H9 (cell line): ENCODE data around the gene NUP133. TPM values are rescaled to one million over a fixed set of nuclear protein-coding genes. Genes with fewer than 3 reads are reported as not detected.

Experiments
- DNase-seq: peaks from one replicate; pipeline ENCODE4 v3.0.0-alpha.2; 2017
- H2AFZ ChIP-seq: one replicate; pipeline ENCODE4 v1.6.1; 2013; ENCODE audit warnings: mild to moderate bottlenecking, low read length, control low read depth, moderate library complexity
- H2AK5ac ChIP-seq: 2 replicates; pipeline ENCODE4 v1.6.1; 2013; ENCODE audit warnings: low read length, control low read depth, mixed read lengths; ENCODE audit not compliant: insufficient read length
- H2BK120ac ChIP-seq: one replicate; pipeline ENCODE4 v1.6.1; 2013; ENCODE audit warnings: low read depth, mild to moderate bottlenecking, low read length, control low read depth, inconsistent platforms; ENCODE audit not compliant: poor library complexity, severe bottlenecking
- H2BK12ac ChIP-seq: 2 replicates; pipeline ENCODE4 v1.6.1; 2013; ENCODE audit warnings: low read length, control low read depth, mixed read lengths, low read depth; ENCODE audit not compliant: insufficient read length
- H2BK15ac ChIP-seq: 2 replicates; pipeline ENCODE4 v1.6.1; 2013; ENCODE audit warnings: low read depth, low read length, control low read depth
- H2BK20ac ChIP-seq: one replicate; pipeline ENCODE4 v1.6.1; 2013; ENCODE audit warnings: low read depth, mild to moderate bottlenecking, low read length, control low read depth, inconsistent platforms; ENCODE audit not compliant: poor library complexity, severe bottlenecking
- H2BK5ac ChIP-seq: 2 replicates; pipeline ENCODE4 v1.6.1; 2013; ENCODE audit warnings: low read length, control low read depth, mixed read lengths; ENCODE audit not compliant: insufficient read length
- H3K14ac ChIP-seq: 2 replicates; pipeline ENCODE4 v1.6.1; 2013; ENCODE audit warnings: low read length, control low read depth; ENCODE audit not compliant: insufficient read depth
- H3K18ac ChIP-seq: 2 replicates; pipeline ENCODE4 v1.6.1; 2013; ENCODE audit warnings: low read depth, mild to moderate bottlenecking, mixed read lengths, low read length, control low read depth; ENCODE audit not compliant: insufficient read length
- H3K23ac ChIP-seq: 2 replicates; pipeline ENCODE4 v1.6.1; 2013; ENCODE audit warnings: low read length, control low read depth, mixed read lengths, low read depth; ENCODE audit not compliant: insufficient read length
- H3K23me2 ChIP-seq: 2 replicates; pipeline ENCODE4 v1.6.1; 2013; ENCODE audit warnings: low read depth, mild to moderate bottlenecking, mixed read lengths, low read length, control low read depth; ENCODE audit not compliant: insufficient read length, poor library complexity, severe bottlenecking
- H3K27ac ChIP-seq: 2 replicates; pipeline ENCODE4 v1.5.1; 2013; ENCODE audit warnings: low read length, control low read depth, mixed read lengths, low read depth; ENCODE audit not compliant: insufficient read length
- H3K27me3 ChIP-seq: 2 replicates; pipeline ENCODE4 v1.6.1; 2013; ENCODE audit warnings: low read length, control low read depth, inconsistent platforms; ENCODE audit not compliant: insufficient read depth
- H3K4ac ChIP-seq: 2 replicates; pipeline ENCODE4 v1.6.1; 2013; ENCODE audit warnings: low read depth, mild to moderate bottlenecking, control low read depth, inconsistent platforms, low read length, moderate library complexity
- H3K4me1 ChIP-seq: 2 replicates; pipeline ENCODE4 v1.6.1; 2013; ENCODE audit warnings: low read length, control low read depth, inconsistent platforms; ENCODE audit not compliant: insufficient read depth
- H3K4me2 ChIP-seq: 2 replicates; pipeline ENCODE4 v1.6.1; 2013; ENCODE audit warnings: low read length, control low read depth, mixed read lengths; ENCODE audit not compliant: insufficient read length, insufficient read depth
- H3K56ac ChIP-seq: 2 replicates; pipeline ENCODE4 v1.6.1; 2013; ENCODE audit warnings: low read depth, mild to moderate bottlenecking, mixed read lengths, low read length, control low read depth; ENCODE audit not compliant: insufficient read length
- H3K79me1 ChIP-seq: 2 replicates; pipeline ENCODE4 v1.6.1; 2013; ENCODE audit warnings: low read depth, mild to moderate bottlenecking, moderate library complexity, low read length, control low read depth, inconsistent platforms; ENCODE audit not compliant: insufficient read depth, poor library complexity, severe bottlenecking
- H3K79me2 ChIP-seq: 2 replicates; pipeline ENCODE4 v1.6.1; 2013; ENCODE audit warnings: low read length, control low read depth, inconsistent platforms; ENCODE audit not compliant: insufficient read depth
- H3K9ac ChIP-seq: 2 replicates; pipeline ENCODE4 v1.6.1; 2013; ENCODE audit warnings: low read length, control low read depth, mixed read lengths; ENCODE audit not compliant: insufficient read length; ENCODE audit errors: extremely low read depth
- H3K9me3 ChIP-seq: one replicate; pipeline ENCODE4 v1.6.1; 2013; ENCODE audit warnings: low read depth, low read length, inconsistent platforms; ENCODE audit not compliant: control insufficient read depth
- H3T11ph ChIP-seq: one replicate; pipeline ENCODE4 v1.6.1; 2013; ENCODE audit warnings: mild to moderate bottlenecking, low read length, control low read depth, inconsistent platforms
- H4K20me1 ChIP-seq: one replicate; pipeline ENCODE4 v1.6.1; 2013; ENCODE audit not compliant: control insufficient read depth, insufficient read length, insufficient read depth
- H4K5ac ChIP-seq: 2 replicates; pipeline ENCODE4 v1.6.1; 2013; ENCODE audit warnings: low read depth, mild to moderate bottlenecking, mixed read lengths, low read length, control low read depth; ENCODE audit not compliant: insufficient read length
- H4K8ac ChIP-seq: replicated peaks from 2 replicates; pipeline ENCODE4 v1.6.1; 2013; ENCODE audit warnings: low read length, control low read depth, mixed read lengths, low read depth; ENCODE audit not compliant: insufficient read length
- H4K91ac ChIP-seq: 2 replicates; pipeline ENCODE4 v1.6.1; 2013; ENCODE audit warnings: low read depth, mild to moderate bottlenecking, moderate library complexity, mixed read lengths, low read length, control low read depth; ENCODE audit not compliant: insufficient read length
- H3K27ac Mint-ChIP-seq, 3 experiments: 2 replicates in 2 of 3; 3 replicates in 1 of 3; pipeline ENCODE4 v1.8.0; 2020 to 2021; ENCODE audit warnings: mixed read lengths in 3 of 3, mild to moderate bottlenecking in 1 of 3, moderate library complexity in 1 of 3
- H3K27me3 Mint-ChIP-seq: 2 replicates; pipeline ENCODE4 v1.8.0; 2021; ENCODE audit warnings: low read depth, mild to moderate bottlenecking, moderate library complexity, mixed read lengths
- H3K36me3 Mint-ChIP-seq, 3 experiments: 2 replicates in 2 of 3; 3 replicates in 1 of 3; pipeline ENCODE4 v1.8.0; 2020 to 2021; ENCODE audit warnings: low read depth in 3 of 3, mixed read lengths in 3 of 3; ENCODE audit not compliant: insufficient read depth in 1 of 3
- H3K4me1 Mint-ChIP-seq, 2 experiments: 2 replicates each; pipeline ENCODE4 v1.8.0; 2020; ENCODE audit warnings: mixed read lengths in 2 of 2
- H3K4me3 Mint-ChIP-seq, 2 experiments: 2 replicates in 1 of 2; 3 replicates in 1 of 2; pipeline ENCODE4 v1.8.0; 2020 to 2021; ENCODE audit warnings: mild to moderate bottlenecking in 2 of 2, mixed read lengths in 2 of 2, moderate library complexity in 1 of 2
- H3K9me3 Mint-ChIP-seq, 2 experiments: 2 replicates in 1 of 2; 3 replicates in 1 of 2; pipeline ENCODE4 v1.8.0; 2020; ENCODE audit warnings: mild to moderate bottlenecking in 2 of 2, mixed read lengths in 2 of 2, moderate library complexity in 1 of 2
- CTCF ChIP-seq: fragments of 200-600 bp; sonication (generic); conservative IDR thresholded peaks from 3 replicates; pipeline ENCODE4 v1.8.0; 2021; ENCODE audit warnings: antibody characterized with exemption, mild to moderate bottlenecking
- WGBS: extraction: QIAGEN DNeasy Blood & Tissue Kit; methylation state at CpG from one replicate; pipeline ENCODE4 v1.1.7; 2013; ENCODE audit warnings: missing lambda C conversion rate, low lambda C conversion rate, mixed read lengths; ENCODE audit not compliant: insufficient read length; ENCODE audit errors: extremely low coverage; 5-methylcytosine and 5-hydroxymethylcytosine counted together
- total RNA-seq: library from RNA; stranded (reverse); gene quantifications from 2 replicates; pipeline ENCODE4 v1.2.1, GENCODE V29; 2021

Gene NUP133
- total RNA-seq, 1 experiment from 2014 or later: 71.3 TPM

DNA sequence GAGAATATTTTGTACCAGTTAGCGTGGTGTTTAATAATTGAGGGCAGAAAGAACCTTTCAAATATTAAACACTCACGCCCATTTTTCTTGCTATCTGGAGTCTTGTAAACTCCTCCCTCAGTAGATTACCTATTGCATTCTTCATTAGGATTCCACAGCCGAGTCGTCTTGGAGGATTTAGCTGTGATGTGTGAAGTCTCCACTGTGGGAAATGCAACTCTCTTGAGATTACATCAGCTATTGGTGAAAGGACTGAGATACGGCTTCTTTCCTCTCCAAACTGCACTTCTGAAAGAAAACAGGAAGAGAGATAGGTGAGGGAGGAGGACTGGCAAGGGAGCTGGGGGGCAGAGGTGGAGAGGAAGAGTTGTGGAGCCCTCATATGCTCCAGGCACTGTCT is 110.4 kb downstream of the NUP133 start:
- Mint-ChIP-seq H3K9me3 (peaks cover 0 to 3% of the 10 kb centered on the region in 2 experiments; a peak in 1 of 5 replicates), H3K36me3 (no peaks in the 10 kb centered on the region; a peak in 1 of 7 replicates), H3K4me3 (no peak overlapping the region), H3K27ac (no peak overlapping the region), H3K4me1 (peaks cover 12% of the 10 kb centered on the region in 2 experiments), H3K27me3 (peaks cover 46% of the 10 kb centered on the region)
- no peak overlapping the region for H3K4me2 ChIP-seq
- no peak overlapping the region for H3K56ac ChIP-seq
- no peaks in the 10 kb centered on the region for H3K9me3 ChIP-seq
- no peak overlapping the region for H2BK15ac ChIP-seq
- DNase-seq: no peak
- no peak overlapping the region for H2BK120ac ChIP-seq
- no peaks in the 10 kb centered on the region for H3K79me2 ChIP-seq
- no peak overlapping the region for H3T11ph ChIP-seq
- no peak overlapping the region for H3K27ac ChIP-seq
- H3K4me1 ChIP-seq: peaks cover 6% of the 10 kb centered on the region; the same call in 1 of the 2 replicates
- H3K23ac ChIP-seq: no peak overlapping the region
- H3K27me3 ChIP-seq: no peaks in the 10 kb centered on the region; the same call in 1 of the 2 replicates
- H2BK5ac ChIP-seq: no peak overlapping the region
- H3K4ac ChIP-seq: no peak overlapping the region
- H3K18ac ChIP-seq: no peak overlapping the region
- H3K79me1 ChIP-seq: no peaks in the 10 kb centered on the region
- H4K20me1 ChIP-seq: no peaks in the 10 kb centered on the region
- H3K23me2 ChIP-seq: no peaks in the 10 kb centered on the region
- H4K5ac ChIP-seq: no peak overlapping the region
- TF ChIP-seq CTCF: no peak
- H2BK20ac ChIP-seq: no peak overlapping the region
- no peak overlapping the region for H4K91ac ChIP-seq
- H3K9ac ChIP-seq: no peak overlapping the region
- no peak overlapping the region for H4K8ac ChIP-seq
- H2AFZ ChIP-seq: no peak overlapping the region
- no CpG with 5 or more reads among the region's 5 CpGs for WGBS
- H3K14ac ChIP-seq: no peak overlapping the region
- no peak overlapping the region for H2BK12ac ChIP-seq
- no peak overlapping the region for H2AK5ac ChIP-seq
